GM21825 (cell line): ENCODE measurements around the gene SUPT3H.

Experiments
- ATAC-seq: cut with Tn5 transposase; IDR thresholded peaks from one replicate; pipeline ENCODE4 v1.9.1; 2021; ENCODE audit warnings: mild to moderate bottlenecking, moderate library complexity; ENCODE audit not compliant: unreplicated experiment

Gene SUPT3H

GRCh38 chr6:45129051-45129450, 248.7 kb downstream of the SUPT3H start:
- ATAC-seq = no peak

- no peak for ATAC-seq
Observed at GRCh38 chr6:45127185-45127584, 250.5 kb downstream of the SUPT3H start.

DNA sequence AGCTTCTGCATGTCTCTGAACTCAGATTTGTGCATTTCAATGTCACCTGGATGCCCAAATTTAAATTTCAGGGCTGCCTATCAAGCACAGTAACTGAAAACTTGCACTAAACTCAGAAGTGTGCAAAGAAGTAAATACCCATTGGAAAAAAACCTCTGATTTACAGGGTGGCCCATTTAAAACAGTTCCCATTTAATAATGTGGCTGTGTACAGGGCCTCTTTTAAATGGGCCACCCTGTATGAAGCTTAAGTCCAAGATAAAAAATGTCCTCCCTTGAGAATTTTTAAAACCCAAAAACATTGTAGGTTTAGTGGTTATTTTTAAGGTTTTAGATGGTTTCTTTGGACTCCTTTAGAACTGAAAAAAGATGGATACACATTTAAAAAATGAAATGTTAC, 251.7 kb downstream of the SUPT3H start:
- no peak for ATAC-seq

DNA sequence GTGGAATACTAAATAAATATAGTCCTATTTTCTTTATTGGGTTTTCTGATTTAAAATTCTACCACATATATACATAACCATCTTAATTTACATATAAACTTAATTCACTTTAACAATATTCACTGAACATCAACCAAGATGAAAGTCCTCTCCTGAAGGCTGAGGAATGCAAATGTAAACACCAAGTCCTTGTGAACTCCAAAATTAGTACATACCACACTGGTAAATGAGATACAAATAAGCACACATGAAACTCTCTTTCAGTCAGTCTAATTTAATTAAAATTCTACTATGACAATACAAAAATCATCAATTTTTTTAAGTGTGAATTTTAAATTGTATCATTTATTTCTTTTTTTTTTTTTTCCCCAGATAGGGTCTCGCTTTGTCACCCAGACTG, 254.7 kb downstream of the SUPT3H start:
- no peak for ATAC-seq

GRCh38 chr6:45118754-45119153, 259.0 kb downstream of the SUPT3H start:
- no peak for ATAC-seq

GRCh38 chr6:45116714-45117410, 260.9 kb downstream of the SUPT3H start:
- ATAC-seq = no peak

DNA sequence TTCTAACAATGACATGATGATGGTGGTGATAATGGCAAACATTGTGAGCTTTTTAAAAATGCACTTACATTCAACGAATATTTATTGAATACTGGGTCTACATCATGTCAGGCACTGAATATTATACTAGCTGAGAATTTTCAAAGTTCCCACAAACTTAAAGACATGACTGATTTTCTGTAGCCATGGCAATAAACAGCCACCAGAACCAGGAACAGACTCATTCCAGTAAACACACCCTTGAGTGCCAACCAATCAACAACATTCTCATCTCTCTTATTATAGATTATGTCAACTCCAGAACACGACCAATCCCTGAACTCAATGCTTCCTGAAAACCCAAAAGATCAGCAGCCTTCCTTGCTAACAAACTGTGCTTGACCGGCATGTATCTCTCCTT, 262.0 kb downstream of the SUPT3H start:
- no peak for ATAC-seq

GRCh38 chr6:45112711-45113110, 265.0 kb downstream of the SUPT3H start:
- no peak for ATAC-seq

GRCh38 chr6:45109551-45109950, 268.2 kb downstream of the SUPT3H start:
- no peak for ATAC-seq

DNA sequence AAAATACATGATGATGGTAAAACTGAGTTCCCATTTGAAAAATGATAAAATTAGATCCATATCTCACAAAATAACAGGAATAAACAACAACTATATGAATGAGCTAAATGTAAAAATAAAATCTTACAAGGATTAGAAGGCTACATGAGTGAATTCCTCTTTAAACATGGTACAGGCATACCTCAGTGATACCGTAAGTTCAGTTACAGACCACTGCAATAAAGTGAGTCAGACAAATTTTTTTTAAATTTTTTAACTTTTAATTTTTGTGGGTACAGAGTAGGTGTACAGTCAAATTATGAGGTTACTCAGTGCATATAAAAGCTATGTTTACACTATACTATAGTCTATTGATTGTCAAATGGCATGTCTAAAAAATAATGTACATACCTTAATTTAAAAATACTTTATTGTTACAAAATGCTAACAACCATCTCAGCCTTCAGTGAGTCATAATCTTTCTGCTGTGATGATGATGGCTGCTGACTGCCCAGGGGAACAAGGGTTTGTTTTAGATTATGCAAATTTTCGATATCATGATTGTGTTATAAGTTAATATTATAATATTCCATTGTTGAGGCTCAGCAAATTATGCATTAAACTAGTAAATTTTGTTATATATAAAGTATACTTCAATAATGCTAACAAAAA, 272.4 kb downstream of the SUPT3H start:
- no peak for ATAC-seq

DNA sequence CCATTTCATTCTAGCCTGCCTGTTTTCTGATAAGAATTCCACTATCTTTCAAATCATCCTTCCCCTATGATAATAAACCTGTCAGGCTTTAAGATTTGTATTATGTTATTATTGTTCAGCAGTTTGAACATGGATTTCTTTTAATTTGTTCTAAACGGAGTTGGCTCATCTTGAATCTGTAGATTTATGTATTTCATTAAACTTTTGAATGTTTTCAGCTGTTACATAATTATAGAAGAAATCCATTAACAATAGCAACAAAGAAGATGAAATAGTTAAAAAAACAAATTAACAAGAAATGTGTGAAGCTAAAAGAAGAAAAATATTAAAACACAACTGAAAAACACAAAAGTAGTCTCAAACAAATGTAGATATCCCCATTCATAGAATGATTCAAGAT, 273.3 kb downstream of the SUPT3H start:
- no peak for ATAC-seq

DNA sequence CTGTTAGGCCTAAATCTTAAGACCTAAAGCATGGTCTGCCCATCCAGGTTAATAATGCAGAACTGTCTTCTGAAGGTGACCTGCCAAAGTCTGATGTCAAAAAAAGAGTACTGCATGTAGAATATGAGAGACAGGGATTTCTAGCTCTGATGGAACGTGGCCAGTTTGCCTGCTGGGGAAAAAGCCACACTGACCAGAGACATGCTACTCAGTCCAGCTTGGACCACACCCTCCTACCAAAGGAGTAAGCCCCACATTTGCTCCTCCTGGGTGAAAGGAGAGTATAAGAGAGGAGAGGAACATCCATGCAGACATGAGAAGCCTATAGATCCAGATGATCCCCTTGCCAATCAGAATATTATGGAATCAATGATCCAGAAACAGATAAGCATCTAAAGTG, 279.5 kb downstream of the SUPT3H start:
- ATAC-seq = no peak

- ATAC-seq = no peak
Observed at GRCh38 chr6:45094831-45095230, 282.9 kb downstream of the SUPT3H start.

DNA sequence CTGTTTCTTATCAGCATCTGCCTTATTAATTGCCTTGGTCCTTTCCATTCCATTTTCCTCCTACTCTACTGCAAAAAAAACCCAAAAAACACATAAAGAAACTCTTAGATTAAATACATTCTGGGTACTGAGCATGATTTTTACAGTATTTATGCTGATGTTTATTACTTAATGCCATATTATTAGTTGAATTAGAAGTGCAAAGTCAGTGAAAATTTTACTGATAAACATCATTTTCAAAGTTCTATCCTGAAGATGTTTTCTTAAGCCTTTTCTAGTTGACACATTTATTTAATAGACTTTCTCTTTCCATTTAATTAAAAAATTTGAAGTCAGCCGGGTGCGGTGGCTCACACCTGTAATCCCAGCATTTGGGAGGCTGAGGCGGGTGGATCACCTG, 285.6 kb downstream of the SUPT3H start:
- ATAC-seq = no peak

GRCh38 chr6:45086360-45087084, 291.2 kb downstream of the SUPT3H start:
- no peak for ATAC-seq

GRCh38 chr6:45084257-45084656, 293.5 kb downstream of the SUPT3H start:
- ATAC-seq = no peak

DNA sequence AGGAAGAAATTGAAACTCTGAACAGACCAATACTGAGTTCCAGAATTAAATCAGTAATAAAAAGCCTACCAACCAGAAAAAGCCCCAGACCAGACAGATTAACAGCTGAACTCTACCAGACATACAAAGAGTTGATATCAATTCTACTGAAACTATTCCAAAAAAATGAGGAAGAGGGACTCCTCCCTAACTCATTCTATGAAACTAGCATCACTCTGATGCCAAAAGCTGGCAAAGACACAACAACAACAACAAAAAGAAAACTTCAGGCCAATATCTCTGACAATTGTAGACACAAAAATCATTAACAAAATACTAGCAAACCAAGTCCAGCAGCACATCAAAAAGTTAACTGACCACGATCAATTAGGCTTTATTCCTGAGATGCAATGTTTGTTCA, 295.6 kb downstream of the SUPT3H start:
- ATAC-seq = no peak

DNA sequence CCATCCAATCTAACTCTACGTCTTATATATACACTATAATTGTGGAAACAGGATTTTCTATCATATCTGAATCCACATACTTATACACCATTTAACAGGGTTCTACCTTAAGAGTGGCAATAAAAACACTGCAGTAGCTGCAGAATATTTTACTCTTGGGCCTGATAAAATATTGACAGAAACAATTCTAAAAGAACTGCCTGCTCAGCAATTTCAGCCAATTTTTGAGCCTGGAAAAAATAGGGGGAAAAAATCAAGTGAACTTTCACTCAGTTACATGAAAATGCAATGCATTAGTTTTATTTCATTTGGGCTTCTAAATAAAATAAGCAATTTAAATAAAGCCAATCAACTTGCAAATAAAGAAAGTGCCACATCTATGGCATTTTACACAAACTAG, 296.1 kb downstream of the SUPT3H start:
- no peak for ATAC-seq

DNA sequence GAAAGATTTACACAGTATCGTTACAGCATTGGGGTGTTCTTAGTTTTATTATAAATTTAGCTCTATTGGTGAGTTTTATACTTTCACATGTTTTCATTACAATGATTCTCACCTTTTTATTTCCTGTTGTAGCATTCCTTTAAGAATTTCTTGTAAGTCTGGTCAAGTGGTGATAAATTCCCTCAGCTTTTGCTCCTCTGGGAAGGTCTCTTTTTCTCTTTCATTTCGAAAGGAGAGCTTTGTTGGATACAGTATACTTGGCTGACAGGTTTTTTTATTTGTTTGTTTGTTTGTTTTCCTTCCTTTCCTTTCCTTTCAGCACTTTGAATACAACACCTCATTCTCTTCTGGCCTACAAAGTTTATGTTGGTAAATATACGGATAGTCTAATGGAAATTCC, 299.3 kb downstream of the SUPT3H start:
- no peak for ATAC-seq

GRCh38 chr6:45076217-45076930, 301.4 kb downstream of the SUPT3H start:
- ATAC-seq = no peak

DNA sequence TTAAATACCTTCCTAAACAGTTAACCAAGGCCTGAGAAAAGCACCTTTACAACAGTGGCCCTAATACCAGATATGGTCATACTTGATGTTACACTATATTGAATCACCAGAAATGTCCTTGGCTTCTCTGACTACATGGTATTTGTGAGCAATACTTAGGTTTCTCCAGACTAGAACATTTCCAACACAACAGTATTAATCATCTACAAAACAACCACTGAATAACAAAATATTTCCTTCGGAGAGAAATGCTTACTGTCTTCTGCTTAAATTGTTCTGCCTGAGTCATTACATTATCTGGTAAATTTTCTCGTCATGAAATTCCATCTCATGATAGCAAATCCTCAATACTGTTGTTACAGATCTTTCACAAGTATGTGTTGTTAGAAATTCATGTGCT, 302.5 kb downstream of the SUPT3H start:
- ATAC-seq = no peak

DNA sequence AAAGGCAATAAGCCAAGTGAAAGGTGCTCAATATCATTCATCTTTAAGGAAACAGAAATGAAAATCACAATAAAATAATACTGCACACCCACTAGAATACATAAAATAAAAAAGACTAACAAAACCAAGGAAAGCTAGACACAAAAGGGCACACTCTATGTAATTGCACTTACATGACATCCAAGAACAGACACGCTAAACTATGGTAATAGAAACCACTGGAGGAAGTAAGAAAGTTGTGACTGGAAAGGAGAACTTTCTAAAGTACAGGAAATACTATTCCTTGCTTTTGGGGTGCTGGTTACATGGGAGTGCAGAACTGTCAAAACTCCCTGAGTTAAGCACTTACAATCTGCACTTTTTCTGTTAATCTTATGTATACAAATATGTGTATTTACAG, 303.3 kb downstream of the SUPT3H start:
- no peak for ATAC-seq
